HepG2 (cell line): Measurements from ENCODE around the gene LYRM4. TPM values are rescaled to one million over a fixed set of nuclear protein-coding genes. Genes with fewer than 3 reads are reported as not detected.

ENCODE experiments used
- ETV6 ChIP-seq: sonication (generic); formaldehyde crosslinking; conservative IDR thresholded peaks from 2 replicates; pipeline ENCODE4 v1.4.0; 2020; ENCODE audit warnings: missing genetic modification reagents
- GATAD1 ChIP-seq: IDR thresholded peaks from 2 replicates; pipeline ENCODE4 v1.6.1; 2016; ENCODE audit warnings: missing genetic modification reagents, missing compliant biosample characterization
- HIVEP1 ChIP-seq: sonication (generic); formaldehyde crosslinking; IDR thresholded peaks from 2 replicates; pipeline ENCODE4 v1.4.0; 2020; ENCODE audit warnings: mild to moderate bottlenecking, missing genetic modification reagents
- MXI1 ChIP-seq: IDR thresholded peaks from 3 replicates; pipeline ENCODE4 v1.6.1; 2012; ENCODE audit warnings: low read depth, low read length, inconsistent platforms, borderline replicate concordance
- SMARCE1 ChIP-seq: fragments of 450-650 bp; IDR thresholded peaks from 2 replicates; pipeline ENCODE4 v1.6.1; 2017; ENCODE audit warnings: borderline replicate concordance
- STAT5B ChIP-seq: sonication (generic); formaldehyde crosslinking; IDR thresholded peaks from 2 replicates; pipeline ENCODE4 v1.4.0; 2020; ENCODE audit warnings: missing genetic modification reagents
- ZNF235 ChIP-seq: sonication (generic); formaldehyde crosslinking; IDR thresholded peaks from 2 replicates; pipeline ENCODE4 v1.8.1; 2023; ENCODE audit warnings: mild to moderate bottlenecking, missing genetic modification reagents, borderline replicate concordance
- ZNF570 ChIP-seq: sonication (generic); formaldehyde crosslinking; IDR thresholded peaks from 2 replicates; pipeline ENCODE4 v1.4.0; 2020; ENCODE audit warnings: mild to moderate bottlenecking, missing genetic modification reagents, borderline replicate concordance
- ZNF652 ChIP-seq: IDR thresholded peaks from 2 replicates; pipeline ENCODE4 v1.6.1; 2016; ENCODE audit warnings: low read depth, borderline replicate concordance
- ZNF75D ChIP-seq: sonication (generic); formaldehyde crosslinking; IDR thresholded peaks from 2 replicates; pipeline ENCODE4 v1.8.1; 2023; ENCODE audit warnings: missing genetic modification reagents, mild to moderate bottlenecking, borderline replicate concordance
- ZNF776 ChIP-seq: sonication (generic); formaldehyde crosslinking; IDR thresholded peaks from 2 replicates; pipeline ENCODE4 v1.4.0; 2020; ENCODE audit warnings: mild to moderate bottlenecking, missing genetic modification reagents
- ZNF781 ChIP-seq: sonication (generic); formaldehyde crosslinking; IDR thresholded peaks from 2 replicates; pipeline ENCODE4 v1.5.1; 2020; ENCODE audit warnings: borderline replicate concordance, mild to moderate bottlenecking, missing genetic modification reagents; ENCODE audit errors: not compliant biosample characterization
- polyA plus RNA-seq, 8 experiments: library from polyadenylated mRNA; depleted of rRNA in 3 of 8; stranded (reverse) in 7 of 8; unstranded in 1 of 8; fragments of >200 nt; fragmentation: Illumina TruSeq in 4 of 8; extraction: Trizol in 4 of 8; gene quantifications; 2 replicates each; pipeline versions ENCODE4 v1.2.1 to v1.2.3, GENCODE V29; 2011 to 2016; ENCODE audit warnings: low read depth in 4 of 8, missing spikeins in 1 of 8, mixed read lengths in 1 of 8; ENCODE audit not compliant: insufficient read depth in 1 of 8
- total RNA-seq, 5 experiments: library from RNA; depleted of rRNA; stranded (reverse); fragments of >200 nt; fragmentation: Illumina TruSeq; extraction: Trizol; gene quantifications; 2 replicates each; pipeline ENCODE4 v1.2.3, GENCODE V29; 2016; ENCODE audit warnings: low read depth in 1 of 5
- TF ChIP-seq, protein P1 (sequence below): sonication (generic); formaldehyde crosslinking; IDR thresholded peaks from 2 replicates; pipeline ENCODE4 v1.4.0; 2020; ENCODE audit warnings: mild to moderate bottlenecking, missing genetic modification reagents
- TF ChIP-seq, protein P2 (sequence below): IDR thresholded peaks from 2 replicates; pipeline ENCODE4 v1.4.0; 2020; ENCODE audit warnings: mild to moderate bottlenecking, missing genetic modification reagents
- TF ChIP-seq, protein P3 (sequence below): sonication (generic); formaldehyde crosslinking; conservative IDR thresholded peaks from 2 replicates; pipeline ENCODE4 v1.4.0; 2020; ENCODE audit warnings: missing genetic modification reagents
- TF ChIP-seq, protein P4 (sequence below): sonication (generic); formaldehyde crosslinking; IDR thresholded peaks from 2 replicates; pipeline ENCODE4 v1.5.1; 2020; ENCODE audit warnings: mild to moderate bottlenecking, missing genetic modification reagents, moderate library complexity

The LYRM4 gene
- total and polyA plus RNA-seq, 2 of the 13 experiments (the other 11 are each of a cell fraction or from before 2014, with no cell fraction given) = 64.6 to 67.5 TPM

DNA sequence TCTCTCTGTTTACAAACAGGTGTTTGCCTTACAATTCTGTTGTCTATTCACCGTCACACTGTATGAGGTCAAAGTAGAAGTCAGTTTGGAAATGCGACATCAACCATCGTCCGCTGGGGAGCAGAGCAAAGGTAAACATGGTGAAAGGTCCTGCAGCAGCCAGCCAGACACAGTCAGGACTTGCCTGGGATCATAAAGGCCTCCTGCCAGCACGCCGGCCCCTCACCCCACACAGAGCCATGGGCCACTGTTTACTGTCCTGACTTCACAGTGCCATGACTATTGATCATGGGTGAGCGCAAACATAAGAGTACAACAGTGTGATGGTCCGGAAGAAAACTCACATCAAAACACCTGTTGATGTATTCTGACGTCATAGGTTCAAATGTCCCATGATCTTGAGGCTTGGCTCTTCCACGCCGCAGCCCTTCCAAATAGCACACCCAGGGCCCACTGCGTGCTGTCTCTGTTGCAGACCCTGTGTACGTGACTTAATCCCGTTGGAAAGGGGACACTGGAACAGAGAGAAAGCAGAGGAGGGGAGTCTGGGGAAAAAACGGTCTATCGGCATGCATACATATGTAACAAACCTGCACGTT lies 192.5 kb downstream of the LYRM4 start (continued):
- TF ChIP-seq, protein P1, sequence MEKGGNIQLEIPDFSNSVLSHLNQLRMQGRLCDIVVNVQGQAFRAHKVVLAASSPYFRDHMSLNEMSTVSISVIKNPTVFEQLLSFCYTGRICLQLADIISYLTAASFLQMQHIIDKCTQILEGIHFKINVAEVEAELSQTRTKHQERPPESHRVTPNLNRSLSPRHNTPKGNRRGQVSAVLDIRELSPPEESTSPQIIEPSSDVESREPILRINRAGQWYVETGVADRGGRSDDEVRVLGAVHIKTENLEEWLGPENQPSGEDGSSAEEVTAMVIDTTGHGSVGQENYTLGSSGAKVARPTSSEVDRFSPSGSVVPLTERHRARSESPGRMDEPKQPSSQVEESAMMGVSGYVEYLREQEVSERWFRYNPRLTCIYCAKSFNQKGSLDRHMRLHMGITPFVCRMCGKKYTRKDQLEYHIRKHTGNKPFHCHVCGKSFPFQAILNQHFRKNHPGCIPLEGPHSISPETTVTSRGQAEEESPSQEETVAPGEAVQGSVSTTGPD = peak; percentile 97
- TF ChIP-seq, protein P2, sequence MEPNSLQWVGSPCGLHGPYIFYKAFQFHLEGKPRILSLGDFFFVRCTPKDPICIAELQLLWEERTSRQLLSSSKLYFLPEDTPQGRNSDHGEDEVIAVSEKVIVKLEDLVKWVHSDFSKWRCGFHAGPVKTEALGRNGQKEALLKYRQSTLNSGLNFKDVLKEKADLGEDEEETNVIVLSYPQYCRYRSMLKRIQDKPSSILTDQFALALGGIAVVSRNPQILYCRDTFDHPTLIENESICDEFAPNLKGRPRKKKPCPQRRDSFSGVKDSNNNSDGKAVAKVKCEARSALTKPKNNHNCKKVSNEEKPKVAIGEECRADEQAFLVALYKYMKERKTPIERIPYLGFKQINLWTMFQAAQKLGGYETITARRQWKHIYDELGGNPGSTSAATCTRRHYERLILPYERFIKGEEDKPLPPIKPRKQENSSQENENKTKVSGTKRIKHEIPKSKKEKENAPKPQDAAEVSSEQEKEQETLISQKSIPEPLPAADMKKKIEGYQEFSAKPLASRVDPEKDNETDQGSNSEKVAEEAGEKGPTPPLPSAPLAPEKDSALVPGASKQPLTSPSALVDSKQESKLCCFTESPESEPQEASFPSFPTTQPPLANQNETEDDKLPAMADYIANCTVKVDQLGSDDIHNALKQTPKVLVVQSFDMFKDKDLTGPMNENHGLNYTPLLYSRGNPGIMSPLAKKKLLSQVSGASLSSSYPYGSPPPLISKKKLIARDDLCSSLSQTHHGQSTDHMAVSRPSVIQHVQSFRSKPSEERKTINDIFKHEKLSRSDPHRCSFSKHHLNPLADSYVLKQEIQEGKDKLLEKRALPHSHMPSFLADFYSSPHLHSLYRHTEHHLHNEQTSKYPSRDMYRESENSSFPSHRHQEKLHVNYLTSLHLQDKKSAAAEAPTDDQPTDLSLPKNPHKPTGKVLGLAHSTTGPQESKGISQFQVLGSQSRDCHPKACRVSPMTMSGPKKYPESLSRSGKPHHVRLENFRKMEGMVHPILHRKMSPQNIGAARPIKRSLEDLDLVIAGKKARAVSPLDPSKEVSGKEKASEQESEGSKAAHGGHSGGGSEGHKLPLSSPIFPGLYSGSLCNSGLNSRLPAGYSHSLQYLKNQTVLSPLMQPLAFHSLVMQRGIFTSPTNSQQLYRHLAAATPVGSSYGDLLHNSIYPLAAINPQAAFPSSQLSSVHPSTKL (CRISPR knock-in tag) = peak; percentile 98
- TF ChIP-seq, protein P3, sequence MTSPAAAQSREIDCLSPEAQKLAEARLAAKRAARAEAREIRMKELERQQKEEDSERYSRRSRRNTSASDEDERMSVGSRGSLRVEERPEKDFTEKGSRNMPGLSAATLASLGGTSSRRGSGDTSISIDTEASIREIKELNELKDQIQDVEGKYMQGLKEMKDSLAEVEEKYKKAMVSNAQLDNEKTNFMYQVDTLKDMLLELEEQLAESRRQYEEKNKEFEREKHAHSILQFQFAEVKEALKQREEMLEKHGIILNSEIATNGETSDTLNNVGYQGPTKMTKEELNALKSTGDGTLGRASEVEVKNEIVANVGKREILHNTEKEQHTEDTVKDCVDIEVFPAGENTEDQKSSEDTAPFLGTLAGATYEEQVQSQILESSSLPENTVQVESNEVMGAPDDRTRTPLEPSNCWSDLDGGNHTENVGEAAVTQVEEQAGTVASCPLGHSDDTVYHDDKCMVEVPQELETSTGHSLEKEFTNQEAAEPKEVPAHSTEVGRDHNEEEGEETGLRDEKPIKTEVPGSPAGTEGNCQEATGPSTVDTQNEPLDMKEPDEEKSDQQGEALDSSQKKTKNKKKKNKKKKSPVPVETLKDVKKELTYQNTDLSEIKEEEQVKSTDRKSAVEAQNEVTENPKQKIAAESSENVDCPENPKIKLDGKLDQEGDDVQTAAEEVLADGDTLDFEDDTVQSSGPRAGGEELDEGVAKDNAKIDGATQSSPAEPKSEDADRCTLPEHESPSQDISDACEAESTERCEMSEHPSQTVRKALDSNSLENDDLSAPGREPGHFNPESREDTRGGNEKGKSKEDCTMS = no peak
- TF ChIP-seq ETV6 (CRISPR knock-in tag) = no peak; the same call in 1 of the 2 replicates
- TF ChIP-seq MXI1 = peak; percentile 88; the same call in 1 of the 3 replicates
- no peak for TF ChIP-seq ZNF776
- TF ChIP-seq ZNF75D (CRISPR knock-in tag) = no peak
- no peak for TF ChIP-seq STAT5B (CRISPR knock-in tag)
- TF ChIP-seq ZNF652 (CRISPR knock-in tag) = peak; percentile 81; the same call in 1 of the 2 replicates
- no peak for TF ChIP-seq ZNF235 (CRISPR knock-in tag)
- no peak for TF ChIP-seq ZNF570
- TF ChIP-seq SMARCE1 = no peak
- TF ChIP-seq, protein P4, sequence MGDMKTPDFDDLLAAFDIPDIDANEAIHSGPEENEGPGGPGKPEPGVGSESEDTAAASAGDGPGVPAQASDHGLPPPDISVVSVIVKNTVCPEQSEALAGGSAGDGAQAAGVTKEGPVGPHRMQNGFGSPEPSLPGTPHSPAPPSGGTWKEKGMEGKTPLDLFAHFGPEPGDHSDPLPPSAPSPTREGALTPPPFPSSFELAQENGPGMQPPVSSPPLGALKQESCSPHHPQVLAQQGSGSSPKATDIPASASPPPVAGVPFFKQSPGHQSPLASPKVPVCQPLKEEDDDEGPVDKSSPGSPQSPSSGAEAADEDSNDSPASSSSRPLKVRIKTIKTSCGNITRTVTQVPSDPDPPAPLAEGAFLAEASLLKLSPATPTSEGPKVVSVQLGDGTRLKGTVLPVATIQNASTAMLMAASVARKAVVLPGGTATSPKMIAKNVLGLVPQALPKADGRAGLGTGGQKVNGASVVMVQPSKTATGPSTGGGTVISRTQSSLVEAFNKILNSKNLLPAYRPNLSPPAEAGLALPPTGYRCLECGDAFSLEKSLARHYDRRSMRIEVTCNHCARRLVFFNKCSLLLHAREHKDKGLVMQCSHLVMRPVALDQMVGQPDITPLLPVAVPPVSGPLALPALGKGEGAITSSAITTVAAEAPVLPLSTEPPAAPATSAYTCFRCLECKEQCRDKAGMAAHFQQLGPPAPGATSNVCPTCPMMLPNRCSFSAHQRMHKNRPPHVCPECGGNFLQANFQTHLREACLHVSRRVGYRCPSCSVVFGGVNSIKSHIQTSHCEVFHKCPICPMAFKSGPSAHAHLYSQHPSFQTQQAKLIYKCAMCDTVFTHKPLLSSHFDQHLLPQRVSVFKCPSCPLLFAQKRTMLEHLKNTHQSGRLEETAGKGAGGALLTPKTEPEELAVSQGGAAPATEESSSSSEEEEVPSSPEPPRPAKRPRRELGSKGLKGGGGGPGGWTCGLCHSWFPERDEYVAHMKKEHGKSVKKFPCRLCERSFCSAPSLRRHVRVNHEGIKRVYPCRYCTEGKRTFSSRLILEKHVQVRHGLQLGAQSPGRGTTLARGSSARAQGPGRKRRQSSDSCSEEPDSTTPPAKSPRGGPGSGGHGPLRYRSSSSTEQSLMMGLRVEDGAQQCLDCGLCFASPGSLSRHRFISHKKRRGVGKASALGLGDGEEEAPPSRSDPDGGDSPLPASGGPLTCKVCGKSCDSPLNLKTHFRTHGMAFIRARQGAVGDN (CRISPR knock-in tag) = peak; percentile 100
- TF ChIP-seq HIVEP1 (CRISPR knock-in tag) = peak; percentile 91
- TF ChIP-seq GATAD1 (CRISPR knock-in tag) = peak; percentile 84
- peak; percentile 86 for TF ChIP-seq ZNF781 (CRISPR knock-in tag)
